PC-3 (cell line): ENCODE data around the gene TPST1.

ENCODE experiments used
- EZH2phosphoT487 ChIP-seq: fragments of 300-600 bp; sonication (generic); IDR thresholded peaks from 2 replicates; pipeline ENCODE4 v1.6.1; 2018; ENCODE audit warnings: mild to moderate bottlenecking, antibody characterized with exemption, low read length, borderline replicate concordance
- TF ChIP-seq, protein P1 (sequence below): fragments of 300-600 bp; sonication (generic); conservative IDR thresholded peaks from 2 replicates; pipeline ENCODE4 v1.5.1; 2017; ENCODE audit warnings: antibody characterized with exemption, low read depth, mild to moderate bottlenecking, low read length

- TF ChIP-seq, protein P1, sequence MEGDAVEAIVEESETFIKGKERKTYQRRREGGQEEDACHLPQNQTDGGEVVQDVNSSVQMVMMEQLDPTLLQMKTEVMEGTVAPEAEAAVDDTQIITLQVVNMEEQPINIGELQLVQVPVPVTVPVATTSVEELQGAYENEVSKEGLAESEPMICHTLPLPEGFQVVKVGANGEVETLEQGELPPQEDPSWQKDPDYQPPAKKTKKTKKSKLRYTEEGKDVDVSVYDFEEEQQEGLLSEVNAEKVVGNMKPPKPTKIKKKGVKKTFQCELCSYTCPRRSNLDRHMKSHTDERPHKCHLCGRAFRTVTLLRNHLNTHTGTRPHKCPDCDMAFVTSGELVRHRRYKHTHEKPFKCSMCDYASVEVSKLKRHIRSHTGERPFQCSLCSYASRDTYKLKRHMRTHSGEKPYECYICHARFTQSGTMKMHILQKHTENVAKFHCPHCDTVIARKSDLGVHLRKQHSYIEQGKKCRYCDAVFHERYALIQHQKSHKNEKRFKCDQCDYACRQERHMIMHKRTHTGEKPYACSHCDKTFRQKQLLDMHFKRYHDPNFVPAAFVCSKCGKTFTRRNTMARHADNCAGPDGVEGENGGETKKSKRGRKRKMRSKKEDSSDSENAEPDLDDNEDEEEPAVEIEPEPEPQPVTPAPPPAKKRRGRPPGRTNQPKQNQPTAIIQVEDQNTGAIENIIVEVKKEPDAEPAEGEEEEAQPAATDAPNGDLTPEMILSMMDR, result no peak
- no peak for TF ChIP-seq EZH2phosphoT487
Measured at GRCh38 chr7:66219805-66220204, 14.7 kb downstream of the TPST1 start.
